HS-5 (cell line): ENCODE measurements around the gene VPS4A.

Source experiments
- DNase-seq: peaks from one replicate; pipeline ENCODE4 v3.0.0-alpha.2; 2012; ENCODE audit warnings: low read depth

VPS4A gene

DNA sequence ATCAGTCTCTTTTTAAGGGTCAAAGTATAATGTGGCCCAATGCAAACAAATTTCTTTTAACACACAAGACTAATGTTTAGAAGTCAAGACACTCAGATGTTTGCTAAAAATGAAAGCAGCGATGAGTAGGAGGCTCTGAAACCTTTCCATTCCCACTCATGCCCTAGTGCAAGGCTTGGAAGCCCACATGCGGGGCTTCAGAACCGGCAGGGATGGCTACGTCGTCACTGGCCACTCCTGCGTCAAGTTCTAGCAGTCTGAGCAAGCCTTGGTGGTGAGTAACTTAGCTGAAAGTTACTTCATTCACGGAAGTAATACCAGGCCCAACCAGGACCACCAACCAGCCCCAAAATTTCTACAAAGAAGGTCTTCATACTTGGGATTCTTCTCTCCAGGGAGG, 55.3 kb downstream of the VPS4A start:
- DNase-seq = no peak

DNA sequence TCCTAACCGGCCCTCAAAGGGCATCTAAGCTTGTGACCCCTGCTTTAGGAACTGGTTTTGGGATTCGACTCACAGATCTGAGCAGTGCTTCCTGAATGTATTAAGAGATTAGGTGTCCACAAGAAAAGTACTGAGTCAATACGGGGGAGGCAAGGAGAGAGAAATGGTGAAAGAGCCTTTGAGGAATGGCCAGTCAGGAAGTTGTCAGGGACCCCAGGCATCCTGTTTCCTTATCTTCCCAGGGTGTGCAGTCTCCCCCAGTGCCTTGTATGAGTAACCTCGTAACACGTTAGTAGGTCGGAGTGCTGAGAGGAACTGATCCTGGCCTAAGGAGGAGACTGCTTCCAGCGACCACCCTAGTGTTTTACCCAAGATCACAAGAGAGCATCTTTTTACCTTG, 56.8 kb downstream of the VPS4A start:
- DNase-seq = no peak

DNA sequence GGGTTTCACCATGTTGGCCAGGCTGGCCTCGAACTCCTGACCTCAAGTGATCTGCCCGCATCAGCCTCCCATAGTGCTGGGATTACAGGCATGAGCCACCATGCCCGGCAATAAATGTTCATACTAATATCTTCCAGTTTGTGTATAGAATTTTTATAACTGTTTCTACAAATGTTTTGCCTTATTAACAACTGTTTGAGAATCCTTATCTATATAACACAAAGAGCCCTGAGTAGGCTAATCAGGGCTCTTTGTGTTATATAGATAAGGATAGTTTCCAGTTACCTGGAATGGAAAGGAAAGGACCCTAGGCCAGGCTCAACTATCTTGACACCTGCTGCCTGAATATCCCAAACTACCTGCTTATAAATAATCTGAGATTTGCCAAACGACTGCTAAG, 57.7 kb downstream of the VPS4A start:
- no peak for DNase-seq

DNA sequence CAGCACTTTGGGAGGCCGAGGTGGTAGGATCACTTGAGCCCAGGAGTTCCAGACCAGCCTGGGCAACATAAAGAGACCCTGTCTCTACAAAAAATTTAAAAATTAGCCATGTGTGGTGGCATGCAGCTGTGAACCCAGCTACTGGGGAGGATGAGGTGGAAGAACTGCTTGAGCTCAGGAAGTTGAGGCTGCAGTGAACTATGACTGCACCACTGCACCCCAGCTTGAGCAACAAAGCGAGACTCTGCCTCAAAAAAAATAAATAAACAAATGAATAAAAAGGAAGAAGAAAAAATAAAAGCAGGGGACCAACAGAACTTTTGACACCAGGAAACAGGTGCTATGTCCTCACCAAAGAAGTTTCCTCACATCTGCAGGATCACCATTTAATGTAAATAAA, 60.4 kb downstream of the VPS4A start:
- DNase-seq = no peak

DNA sequence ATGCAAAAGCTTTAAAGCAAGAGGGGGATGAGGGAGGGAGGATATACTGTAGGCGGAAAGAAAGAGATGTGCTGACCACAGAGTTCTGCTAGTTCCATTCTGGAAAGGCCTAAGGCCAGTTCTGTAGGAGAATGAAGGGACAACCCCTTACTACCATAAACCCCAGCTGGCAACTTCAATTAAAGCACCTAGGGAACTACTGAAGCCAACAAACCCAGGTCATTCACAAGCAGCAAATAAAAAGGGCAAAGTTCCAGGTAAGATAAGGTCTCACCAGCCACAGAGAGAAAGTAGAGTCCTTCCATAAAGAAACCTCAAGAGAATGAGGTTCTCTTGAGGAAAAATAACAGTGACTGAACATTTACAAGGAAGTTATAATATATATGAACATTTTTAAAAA, 61.9 kb downstream of the VPS4A start:
- no peak for DNase-seq
